GM12865 (cell line): ENCODE results near the gene LRRN4.

Source experiments
- DNase-seq: peaks from one replicate; pipeline ENCODE4 v3.0.0; 2010; ENCODE audit warnings: low read depth
- H3K4me3 ChIP-seq: 2 replicates; pipeline ENCODE4 v1.5.1; 2011; ENCODE audit warnings: mild to moderate bottlenecking, low read depth, low read length, control low read depth
- CTCF ChIP-seq: IDR thresholded peaks from 2 replicates; pipeline ENCODE4 v1.5.1; 2011; ENCODE audit warnings: low read length, control low read depth, low read depth, inconsistent platforms; ENCODE audit not compliant: insufficient read depth; ENCODE audit errors: missing control alignments

Gene LRRN4

GRCh38 chr20:6075428-6076219 lies 21.8 kb upstream of the LRRN4 start:
- no peak overlapping the region for H3K4me3 ChIP-seq
- no peak for TF ChIP-seq CTCF
- no peak for DNase-seq

GRCh38 chr20:6074784-6075183 lies 20.9 kb upstream of the LRRN4 start:
- no peak for TF ChIP-seq CTCF
- H3K4me3 ChIP-seq: no peak overlapping the region
- DNase-seq: no peak

GRCh38 chr20:6074145-6074561 lies 20.3 kb upstream of the LRRN4 start:
- no peak overlapping the region for H3K4me3 ChIP-seq
- peak; percentile 50 for TF ChIP-seq CTCF
- peak; percentile 59 for DNase-seq

- no peak for DNase-seq
- TF ChIP-seq CTCF: no peak
- H3K4me3 ChIP-seq: no peak overlapping the region
Observed at GRCh38 chr20:6070829-6071695, 17.2 kb upstream of the LRRN4 start.

- no peak overlapping the region for H3K4me3 ChIP-seq
- DNase-seq: no peak
- no peak for TF ChIP-seq CTCF
Observed at GRCh38 chr20:6069669-6070068, 15.8 kb upstream of the LRRN4 start.

GRCh38 chr20:6067763-6068318 lies 14.0 kb upstream of the LRRN4 start:
- no peak for DNase-seq
- TF ChIP-seq CTCF: no peak
- H3K4me3 ChIP-seq: no peak overlapping the region
